H9 (cell line): ENCODE results near the gene FCRL6. TPM values are rescaled to one million over a fixed set of nuclear protein-coding genes. Genes with fewer than 3 reads are reported as not detected.

ENCODE experiments used
- DNase-seq: peaks from one replicate; pipeline ENCODE4 v3.0.0-alpha.2; 2017
- H2AFZ ChIP-seq: one replicate; pipeline ENCODE4 v1.6.1; 2013; ENCODE audit warnings: mild to moderate bottlenecking, low read length, control low read depth, moderate library complexity
- H2AK5ac ChIP-seq: 2 replicates; pipeline ENCODE4 v1.6.1; 2013; ENCODE audit warnings: low read length, control low read depth, mixed read lengths; ENCODE audit not compliant: insufficient read length
- H2BK120ac ChIP-seq: one replicate; pipeline ENCODE4 v1.6.1; 2013; ENCODE audit warnings: low read depth, mild to moderate bottlenecking, low read length, control low read depth, inconsistent platforms; ENCODE audit not compliant: poor library complexity, severe bottlenecking
- H2BK12ac ChIP-seq: 2 replicates; pipeline ENCODE4 v1.6.1; 2013; ENCODE audit warnings: low read length, control low read depth, mixed read lengths, low read depth; ENCODE audit not compliant: insufficient read length
- H2BK15ac ChIP-seq: 2 replicates; pipeline ENCODE4 v1.6.1; 2013; ENCODE audit warnings: low read depth, low read length, control low read depth
- H2BK20ac ChIP-seq: one replicate; pipeline ENCODE4 v1.6.1; 2013; ENCODE audit warnings: low read depth, mild to moderate bottlenecking, low read length, control low read depth, inconsistent platforms; ENCODE audit not compliant: poor library complexity, severe bottlenecking
- H2BK5ac ChIP-seq: 2 replicates; pipeline ENCODE4 v1.6.1; 2013; ENCODE audit warnings: low read length, control low read depth, mixed read lengths; ENCODE audit not compliant: insufficient read length
- H3K14ac ChIP-seq: 2 replicates; pipeline ENCODE4 v1.6.1; 2013; ENCODE audit warnings: low read length, control low read depth; ENCODE audit not compliant: insufficient read depth
- H3K18ac ChIP-seq: 2 replicates; pipeline ENCODE4 v1.6.1; 2013; ENCODE audit warnings: low read depth, mild to moderate bottlenecking, mixed read lengths, low read length, control low read depth; ENCODE audit not compliant: insufficient read length
- H3K23ac ChIP-seq: 2 replicates; pipeline ENCODE4 v1.6.1; 2013; ENCODE audit warnings: low read length, control low read depth, mixed read lengths, low read depth; ENCODE audit not compliant: insufficient read length
- H3K23me2 ChIP-seq: 2 replicates; pipeline ENCODE4 v1.6.1; 2013; ENCODE audit warnings: low read depth, mild to moderate bottlenecking, mixed read lengths, low read length, control low read depth; ENCODE audit not compliant: insufficient read length, poor library complexity, severe bottlenecking
- H3K27ac ChIP-seq: 2 replicates; pipeline ENCODE4 v1.5.1; 2013; ENCODE audit warnings: low read length, control low read depth, mixed read lengths, low read depth; ENCODE audit not compliant: insufficient read length
- H3K27me3 ChIP-seq: 2 replicates; pipeline ENCODE4 v1.6.1; 2013; ENCODE audit warnings: low read length, control low read depth, inconsistent platforms; ENCODE audit not compliant: insufficient read depth
- H3K4ac ChIP-seq: 2 replicates; pipeline ENCODE4 v1.6.1; 2013; ENCODE audit warnings: low read depth, mild to moderate bottlenecking, control low read depth, inconsistent platforms, low read length, moderate library complexity
- H3K4me1 ChIP-seq: 2 replicates; pipeline ENCODE4 v1.6.1; 2013; ENCODE audit warnings: low read length, control low read depth, inconsistent platforms; ENCODE audit not compliant: insufficient read depth
- H3K4me2 ChIP-seq: 2 replicates; pipeline ENCODE4 v1.6.1; 2013; ENCODE audit warnings: low read length, control low read depth, mixed read lengths; ENCODE audit not compliant: insufficient read length, insufficient read depth
- H3K56ac ChIP-seq: 2 replicates; pipeline ENCODE4 v1.6.1; 2013; ENCODE audit warnings: low read depth, mild to moderate bottlenecking, mixed read lengths, low read length, control low read depth; ENCODE audit not compliant: insufficient read length
- H3K79me1 ChIP-seq: 2 replicates; pipeline ENCODE4 v1.6.1; 2013; ENCODE audit warnings: low read depth, mild to moderate bottlenecking, moderate library complexity, low read length, control low read depth, inconsistent platforms; ENCODE audit not compliant: insufficient read depth, poor library complexity, severe bottlenecking
- H3K79me2 ChIP-seq: 2 replicates; pipeline ENCODE4 v1.6.1; 2013; ENCODE audit warnings: low read length, control low read depth, inconsistent platforms; ENCODE audit not compliant: insufficient read depth
- H3K9ac ChIP-seq: 2 replicates; pipeline ENCODE4 v1.6.1; 2013; ENCODE audit warnings: low read length, control low read depth, mixed read lengths; ENCODE audit not compliant: insufficient read length; ENCODE audit errors: extremely low read depth
- H3K9me3 ChIP-seq: one replicate; pipeline ENCODE4 v1.6.1; 2013; ENCODE audit warnings: low read depth, low read length, inconsistent platforms; ENCODE audit not compliant: control insufficient read depth
- H3T11ph ChIP-seq: one replicate; pipeline ENCODE4 v1.6.1; 2013; ENCODE audit warnings: mild to moderate bottlenecking, low read length, control low read depth, inconsistent platforms
- H4K20me1 ChIP-seq: one replicate; pipeline ENCODE4 v1.6.1; 2013; ENCODE audit not compliant: control insufficient read depth, insufficient read length, insufficient read depth
- H4K5ac ChIP-seq: 2 replicates; pipeline ENCODE4 v1.6.1; 2013; ENCODE audit warnings: low read depth, mild to moderate bottlenecking, mixed read lengths, low read length, control low read depth; ENCODE audit not compliant: insufficient read length
- H4K8ac ChIP-seq: replicated peaks from 2 replicates; pipeline ENCODE4 v1.6.1; 2013; ENCODE audit warnings: low read length, control low read depth, mixed read lengths, low read depth; ENCODE audit not compliant: insufficient read length
- H4K91ac ChIP-seq: 2 replicates; pipeline ENCODE4 v1.6.1; 2013; ENCODE audit warnings: low read depth, mild to moderate bottlenecking, moderate library complexity, mixed read lengths, low read length, control low read depth; ENCODE audit not compliant: insufficient read length
- H3K27ac Mint-ChIP-seq, 3 experiments: 2 replicates in 2 of 3; 3 replicates in 1 of 3; pipeline ENCODE4 v1.8.0; 2020 to 2021; ENCODE audit warnings: mixed read lengths in 3 of 3, mild to moderate bottlenecking in 1 of 3, moderate library complexity in 1 of 3
- H3K27me3 Mint-ChIP-seq: 2 replicates; pipeline ENCODE4 v1.8.0; 2021; ENCODE audit warnings: low read depth, mild to moderate bottlenecking, moderate library complexity, mixed read lengths
- H3K36me3 Mint-ChIP-seq, 3 experiments: 2 replicates in 2 of 3; 3 replicates in 1 of 3; pipeline ENCODE4 v1.8.0; 2020 to 2021; ENCODE audit warnings: low read depth in 3 of 3, mixed read lengths in 3 of 3; ENCODE audit not compliant: insufficient read depth in 1 of 3
- H3K4me1 Mint-ChIP-seq, 2 experiments: 2 replicates each; pipeline ENCODE4 v1.8.0; 2020; ENCODE audit warnings: mixed read lengths in 2 of 2
- H3K4me3 Mint-ChIP-seq, 2 experiments: 2 replicates in 1 of 2; 3 replicates in 1 of 2; pipeline ENCODE4 v1.8.0; 2020 to 2021; ENCODE audit warnings: mild to moderate bottlenecking in 2 of 2, mixed read lengths in 2 of 2, moderate library complexity in 1 of 2
- H3K9me3 Mint-ChIP-seq, 2 experiments: 2 replicates in 1 of 2; 3 replicates in 1 of 2; pipeline ENCODE4 v1.8.0; 2020; ENCODE audit warnings: mild to moderate bottlenecking in 2 of 2, mixed read lengths in 2 of 2, moderate library complexity in 1 of 2
- WGBS: extraction: QIAGEN DNeasy Blood & Tissue Kit; methylation state at CpG from one replicate; pipeline ENCODE4 v1.1.7; 2013; ENCODE audit warnings: missing lambda C conversion rate, low lambda C conversion rate, mixed read lengths; ENCODE audit not compliant: insufficient read length; ENCODE audit errors: extremely low coverage; 5-methylcytosine and 5-hydroxymethylcytosine counted together
- total RNA-seq: library from RNA; stranded (reverse); gene quantifications from 2 replicates; pipeline ENCODE4 v1.2.1, GENCODE V29; 2021
- TF ChIP-seq, protein P1 (sequence below): fragments of 200-600 bp; sonication (generic); conservative IDR thresholded peaks from 3 replicates; pipeline ENCODE4 v1.8.0; 2021; ENCODE audit warnings: antibody characterized with exemption, mild to moderate bottlenecking

Gene FCRL6
- total RNA-seq, 1 experiment from 2014 or later = not detected

- H3K4me1 ChIP-seq = no peaks in the 10 kb centered on the region
- no peak overlapping the region for H3K23ac ChIP-seq
- H3K9ac ChIP-seq = no peak overlapping the region
- H2BK20ac ChIP-seq = no peak overlapping the region
- H3K18ac ChIP-seq = no peak overlapping the region
- no peak overlapping the region for H3T11ph ChIP-seq
- no peak overlapping the region for H2AFZ ChIP-seq
- H3K27me3 Mint-ChIP-seq = peaks cover 42% of the 10 kb centered on the region
- H3K9me3 Mint-ChIP-seq = no peaks in the 10 kb centered on the region
- H3K4me2 ChIP-seq = no peak overlapping the region
- no peaks in the 10 kb centered on the region for H3K36me3 Mint-ChIP-seq
- H3K79me2 ChIP-seq = no peaks in the 10 kb centered on the region
- H3K56ac ChIP-seq = no peak overlapping the region
- H3K9me3 ChIP-seq = no peaks in the 10 kb centered on the region
- H2AK5ac ChIP-seq = no peak overlapping the region
- no CpG with 5 or more reads among the region's 3 CpGs for WGBS
- H2BK15ac ChIP-seq = no peak overlapping the region
- H2BK5ac ChIP-seq = no peak overlapping the region
- peaks cover 2% of the 10 kb centered on the region for H4K20me1 ChIP-seq
- H4K91ac ChIP-seq = no peak overlapping the region
- no peak overlapping the region for H2BK12ac ChIP-seq
- no peaks in the 10 kb centered on the region for H3K23me2 ChIP-seq
- H4K8ac ChIP-seq = no peak overlapping the region
- H3K4me1 Mint-ChIP-seq = peaks cover 9 to 13% of the 10 kb centered on the region in 2 experiments
- DNase-seq = no peak
- no peaks in the 10 kb centered on the region; the same call in 1 of the 2 replicates for H3K27me3 ChIP-seq
- H2BK120ac ChIP-seq = no peak overlapping the region
- TF ChIP-seq, protein P1, sequence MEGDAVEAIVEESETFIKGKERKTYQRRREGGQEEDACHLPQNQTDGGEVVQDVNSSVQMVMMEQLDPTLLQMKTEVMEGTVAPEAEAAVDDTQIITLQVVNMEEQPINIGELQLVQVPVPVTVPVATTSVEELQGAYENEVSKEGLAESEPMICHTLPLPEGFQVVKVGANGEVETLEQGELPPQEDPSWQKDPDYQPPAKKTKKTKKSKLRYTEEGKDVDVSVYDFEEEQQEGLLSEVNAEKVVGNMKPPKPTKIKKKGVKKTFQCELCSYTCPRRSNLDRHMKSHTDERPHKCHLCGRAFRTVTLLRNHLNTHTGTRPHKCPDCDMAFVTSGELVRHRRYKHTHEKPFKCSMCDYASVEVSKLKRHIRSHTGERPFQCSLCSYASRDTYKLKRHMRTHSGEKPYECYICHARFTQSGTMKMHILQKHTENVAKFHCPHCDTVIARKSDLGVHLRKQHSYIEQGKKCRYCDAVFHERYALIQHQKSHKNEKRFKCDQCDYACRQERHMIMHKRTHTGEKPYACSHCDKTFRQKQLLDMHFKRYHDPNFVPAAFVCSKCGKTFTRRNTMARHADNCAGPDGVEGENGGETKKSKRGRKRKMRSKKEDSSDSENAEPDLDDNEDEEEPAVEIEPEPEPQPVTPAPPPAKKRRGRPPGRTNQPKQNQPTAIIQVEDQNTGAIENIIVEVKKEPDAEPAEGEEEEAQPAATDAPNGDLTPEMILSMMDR = no peak
- H3K79me1 ChIP-seq = no peaks in the 10 kb centered on the region
- peak overlapping the region; percentile 12; the same call in 1 of the 2 replicates for H3K14ac ChIP-seq
- H3K4ac ChIP-seq = no peak overlapping the region
- no peak overlapping the region for H3K27ac Mint-ChIP-seq
- no peak overlapping the region for H3K4me3 Mint-ChIP-seq
- H3K27ac ChIP-seq = no peak overlapping the region
- H4K5ac ChIP-seq = no peak overlapping the region
Measured at GRCh38 chr1:159860456-159860855, 58.3 kb downstream of the FCRL6 start.
